Measurements from ENCODE around the gene EIF5A. TPM values are rescaled to one million over a fixed set of nuclear protein-coding genes. Genes with fewer than 3 reads are reported as not detected.

EIF5A gene
- total RNA-seq, 1 experiment from 2014 or later = 1,140 TPM

DNA sequence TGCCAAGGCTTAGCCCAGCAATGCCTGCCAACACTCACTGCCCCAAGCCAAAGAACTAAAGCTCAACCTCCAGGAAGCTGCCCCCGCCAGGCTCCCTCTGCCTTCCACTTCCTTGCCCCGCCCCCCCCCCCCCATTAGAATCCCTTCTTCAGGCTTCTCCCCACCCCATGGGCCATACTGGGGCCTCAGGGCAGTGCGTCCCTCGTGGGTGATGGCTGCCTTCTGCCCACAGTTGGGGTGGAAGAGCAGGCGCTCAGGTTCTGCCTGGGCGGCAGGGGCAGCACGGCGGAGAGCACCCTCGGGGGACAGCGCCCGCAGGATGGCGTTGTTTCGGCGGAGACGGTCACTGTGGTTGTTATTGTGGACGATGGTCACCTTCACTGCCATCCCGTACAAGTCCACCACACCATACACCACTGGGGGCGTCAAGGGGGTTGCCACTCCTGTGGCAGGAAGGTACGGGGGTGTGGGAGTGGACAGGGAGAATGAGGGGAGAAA, 17.7 kb downstream of the EIF5A start:
- POLR2A ChIA-PET (ENCODE audit: unreplicated experiment) = no interaction called here
- 0 out of 2 replicates have a peak, but pooled peaks cover 6% of the 10 kb centered on the region for H3K4me1 ChIP-seq (ENCODE audit: insufficient read depth, low read length)
- H3K79me2 ChIP-seq (ENCODE audit: low read length) = peaks cover 16% of the 10 kb centered on the region
- intact Hi-C loops (cut with micrococcal nuclease) = no loop called here
- H3K36me3 ChIP-seq (ENCODE audit: low read depth, low read length) = peaks cover 11% of the 10 kb centered on the region; the same call in 1 of the 2 replicates
- TF ChIP-seq EZH2 (IDR thresholded peaks at IDR 0.05; ENCODE audit: low read length, unreplicated experiment) (no peak), EZH2phosphoT487 (IDR thresholded peaks at IDR 0.05; ENCODE audit: borderline replicate concordance, low read length) (no peak)
- TF ChIP-seq, protein P1, sequence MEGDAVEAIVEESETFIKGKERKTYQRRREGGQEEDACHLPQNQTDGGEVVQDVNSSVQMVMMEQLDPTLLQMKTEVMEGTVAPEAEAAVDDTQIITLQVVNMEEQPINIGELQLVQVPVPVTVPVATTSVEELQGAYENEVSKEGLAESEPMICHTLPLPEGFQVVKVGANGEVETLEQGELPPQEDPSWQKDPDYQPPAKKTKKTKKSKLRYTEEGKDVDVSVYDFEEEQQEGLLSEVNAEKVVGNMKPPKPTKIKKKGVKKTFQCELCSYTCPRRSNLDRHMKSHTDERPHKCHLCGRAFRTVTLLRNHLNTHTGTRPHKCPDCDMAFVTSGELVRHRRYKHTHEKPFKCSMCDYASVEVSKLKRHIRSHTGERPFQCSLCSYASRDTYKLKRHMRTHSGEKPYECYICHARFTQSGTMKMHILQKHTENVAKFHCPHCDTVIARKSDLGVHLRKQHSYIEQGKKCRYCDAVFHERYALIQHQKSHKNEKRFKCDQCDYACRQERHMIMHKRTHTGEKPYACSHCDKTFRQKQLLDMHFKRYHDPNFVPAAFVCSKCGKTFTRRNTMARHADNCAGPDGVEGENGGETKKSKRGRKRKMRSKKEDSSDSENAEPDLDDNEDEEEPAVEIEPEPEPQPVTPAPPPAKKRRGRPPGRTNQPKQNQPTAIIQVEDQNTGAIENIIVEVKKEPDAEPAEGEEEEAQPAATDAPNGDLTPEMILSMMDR (conservative IDR thresholded peaks at IDR 0.05; ENCODE audit: low read depth, low read length) = no peak
- H3K4me3 ChIP-seq (ENCODE audit: low read length) = no peak overlapping the region
- H4K20me1 ChIP-seq (ENCODE audit: low read length) = no peaks in the 10 kb centered on the region
- H3K9ac ChIP-seq (ENCODE audit: low read length) = no peak overlapping the region
- no peaks in the 10 kb centered on the region for H3K9me3 ChIP-seq (ENCODE audit: low read length)
- no peak overlapping the region for H2AFZ ChIP-seq (ENCODE audit: low read length)
- no peak overlapping the region for H3K27ac ChIP-seq (ENCODE audit: low read length)
- H3K27me3 ChIP-seq (ENCODE audit: low read length) = no peaks in the 10 kb centered on the region
- DNase-seq (no peak), ATAC-seq (no peak)
- CTCF ChIA-PET = no interaction called here
- H3K4me2 ChIP-seq (ENCODE audit: low read length) = no peak overlapping the region
- H3F3A ChIP-seq (ENCODE audit: low read length, unreplicated experiment) = no peaks in the 10 kb centered on the region
- BruUV-seq (replicated peaks) = no TSS peak
- no peaks in the 10 kb centered on the region for H3K9me2 ChIP-seq (replicated peaks; ENCODE audit: low read length)

DNA sequence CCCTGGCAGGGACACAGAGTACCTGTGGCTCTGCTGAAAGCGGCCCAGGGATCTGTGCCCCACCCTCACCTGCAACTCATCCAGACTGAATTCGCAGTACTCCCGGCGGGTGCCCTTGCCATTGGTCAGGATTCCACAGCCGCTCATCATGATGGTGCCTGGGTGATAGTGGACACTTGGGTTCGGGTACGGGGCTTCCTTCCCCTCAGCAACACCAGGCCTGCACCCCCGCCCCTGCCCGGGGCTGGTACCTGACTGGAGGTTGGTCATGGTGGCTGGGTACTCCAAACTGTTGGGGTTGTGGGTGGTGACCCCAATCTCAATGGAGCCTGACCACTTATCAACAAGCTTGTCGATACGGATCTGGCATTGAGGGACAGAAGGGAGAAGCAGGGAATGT, 18.8 kb downstream of the EIF5A start:
- Histone ChIP-seq H3K9ac (ENCODE audit: low read length) (no peak overlapping the region), H3K4me2 (ENCODE audit: low read length) (no peak overlapping the region), H4K20me1 (ENCODE audit: low read length) (no peaks in the 10 kb centered on the region), H2AFZ (ENCODE audit: low read length) (no peak overlapping the region), H3K27me3 (ENCODE audit: low read length) (no peaks in the 10 kb centered on the region), H3K4me3 (ENCODE audit: low read length) (no peak overlapping the region), H3K9me3 (ENCODE audit: low read length) (no peaks in the 10 kb centered on the region), H3K9me2 (replicated peaks; ENCODE audit: low read length) (no peaks in the 10 kb centered on the region), H3F3A (ENCODE audit: low read length, unreplicated experiment) (no peaks in the 10 kb centered on the region), H3K36me3 (ENCODE audit: low read depth, low read length) (0 out of 2 replicates have a peak, but pooled peaks cover 11% of the 10 kb centered on the region), H3K79me2 (ENCODE audit: low read length) (peaks cover 16% of the 10 kb centered on the region), H3K27ac (ENCODE audit: low read length) (no peak overlapping the region), H3K4me1 (ENCODE audit: insufficient read depth, low read length) (0 out of 2 replicates have a peak, but pooled peaks cover 6% of the 10 kb centered on the region)
- BruUV-seq (replicated peaks) = no TSS peak
- POLR2A ChIA-PET (ENCODE audit: unreplicated experiment) = no interaction called here
- DNase-seq = no peak
- ATAC-seq = no peak
- CTCF ChIA-PET = no interaction called here
- intact Hi-C loops (cut with micrococcal nuclease) = no loop called here
- TF ChIP-seq EZH2 (IDR thresholded peaks at IDR 0.05; ENCODE audit: low read length, unreplicated experiment) = no peak
- TF ChIP-seq, protein P1 (conservative IDR thresholded peaks at IDR 0.05; ENCODE audit: low read depth, low read length) = no peak
- TF ChIP-seq EZH2phosphoT487 (IDR thresholded peaks at IDR 0.05; ENCODE audit: borderline replicate concordance, low read length) = no peak

DNA sequence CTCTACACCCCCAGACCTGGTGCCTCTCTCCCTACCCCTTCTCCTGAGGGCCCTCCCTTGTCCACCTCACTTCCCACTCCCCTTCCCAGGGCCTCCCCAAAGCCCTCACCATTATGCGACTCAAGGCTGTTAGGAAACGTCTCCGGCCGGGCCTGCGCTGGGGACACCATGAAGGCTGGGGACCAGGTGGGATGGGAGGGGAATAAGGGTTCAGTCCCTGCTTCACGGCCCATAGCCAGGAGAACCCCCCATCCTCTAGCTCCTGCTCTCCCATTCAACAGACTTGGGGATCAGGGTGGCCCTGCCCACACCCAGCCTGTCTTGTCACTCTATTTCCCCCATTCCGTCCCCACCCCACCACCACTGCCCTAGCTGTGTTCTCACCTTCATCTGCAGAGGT, 19.6 kb downstream of the EIF5A start:
- no peak for ATAC-seq
- H3K9me2 ChIP-seq (replicated peaks; ENCODE audit: low read length) = no peaks in the 10 kb centered on the region
- H3K79me2 ChIP-seq (ENCODE audit: low read length) = peaks cover 16% of the 10 kb centered on the region
- H3K27me3 ChIP-seq (ENCODE audit: low read length) = no peaks in the 10 kb centered on the region
- no TSS peak for BruUV-seq (replicated peaks)
- H3K36me3 ChIP-seq (ENCODE audit: low read depth, low read length) = 0 out of 2 replicates have a peak, but pooled peaks cover 11% of the 10 kb centered on the region
- H3K9me3 ChIP-seq (ENCODE audit: low read length) = no peaks in the 10 kb centered on the region
- 0 out of 2 replicates have a peak, but pooled peaks cover 6% of the 10 kb centered on the region for H3K4me1 ChIP-seq (ENCODE audit: insufficient read depth, low read length)
- DNase-seq = no peak
- H2AFZ ChIP-seq (ENCODE audit: low read length) = no peak overlapping the region
- POLR2A ChIA-PET (ENCODE audit: unreplicated experiment) = no interaction called here
- H3K27ac ChIP-seq (ENCODE audit: low read length) = no peak overlapping the region
- no peak overlapping the region for H3K4me3 ChIP-seq (ENCODE audit: low read length)
- no peak overlapping the region for H3K9ac ChIP-seq (ENCODE audit: low read length)
- no peaks in the 10 kb centered on the region for H3F3A ChIP-seq (ENCODE audit: low read length, unreplicated experiment)
- TF ChIP-seq EZH2 (IDR thresholded peaks at IDR 0.05; ENCODE audit: low read length, unreplicated experiment) = no peak
- TF ChIP-seq, protein P1 (conservative IDR thresholded peaks at IDR 0.05; ENCODE audit: low read depth, low read length) = no peak
- intact Hi-C loops (cut with micrococcal nuclease) = no loop called here
- H3K4me2 ChIP-seq (ENCODE audit: low read length) = no peak overlapping the region
- H4K20me1 ChIP-seq (ENCODE audit: low read length) = no peaks in the 10 kb centered on the region
- CTCF ChIA-PET = no interaction called here
